Peyer's patch (tissue), 4 donors: ENCODE data around the gene HTATSF1. TPM values are rescaled to one million over a fixed set of nuclear protein-coding genes. Genes with fewer than 3 reads are reported as not detected.

Experiments used
- DNase-seq, 3 donors: peaks; one replicate each; pipeline ENCODE4 v3.0.0-alpha.2; 2017 to 2019
- H3K27ac ChIP-seq, 4 donors: fragments of 200-600 bp; sonication (generic); one replicate each; pipeline ENCODE4 v1.5.1; 2016 to 2019
- H3K27me3 ChIP-seq, 2 donors: fragments of 200-600 bp; sonication (generic); one replicate each; pipeline ENCODE4 v1.5.1; 2019
- H3K36me3 ChIP-seq, 3 donors: fragments of 200-600 bp; sonication (generic); one replicate each; pipeline ENCODE4 v1.5.1; 2016 to 2019
- H3K4me1 ChIP-seq, 4 donors: fragments of 200-600 bp; sonication (generic); one replicate each; pipeline ENCODE4 v1.5.1; 2016 to 2019
- H3K4me3 ChIP-seq, 4 donors: fragments of 200-600 bp; sonication (generic); 1 replicate in 3 of 4; 2 replicates in 1 of 4; pipeline ENCODE4 v1.5.1; 2016 to 2019; ENCODE audit warnings: mild to moderate bottlenecking in 1 of 4
- H3K9me3 ChIP-seq, 4 donors: fragments of 200-600 bp; sonication (generic); one replicate each; pipeline ENCODE4 v1.5.1; 2016 to 2019; ENCODE audit warnings: mild to moderate bottlenecking in 1 of 4
- CTCF ChIP-seq, 6 experiments: fragments of 450-650 bp in 4 of 6; fragments of 200-600 bp in 2 of 6; sonication (generic) in 1 of 6; IDR thresholded peaks; one replicate each; pipeline ENCODE4 v1.5.1; 2017 to 2019; ENCODE audit warnings: antibody characterized with exemption in 6 of 6, mild to moderate bottlenecking in 3 of 6, moderate library complexity in 1 of 6
- POLR2A ChIP-seq, 2 donors: fragments of 450-650 bp; IDR thresholded peaks; one replicate each; pipeline ENCODE4 v1.5.1; 2017; ENCODE audit warnings: antibody characterized with exemption in 2 of 2, mild to moderate bottlenecking in 2 of 2, moderate library complexity in 2 of 2
- small RNA-seq, 2 donors: library from RNA; depleted of rRNA; stranded (forward); fragments of <200 nt; gene quantifications; one replicate each; pipeline ENCODE3, GENCODE V24; 2016
- total RNA-seq, 4 donors: library from RNA; depleted of rRNA; stranded (reverse); fragments of >200 nt; gene quantifications; one replicate each; pipeline ENCODE4 v1.1.0, GENCODE V29; 2016

The HTATSF1 gene
- total RNA-seq, 4 donors from 2014 or later = 25.9 to 45.4 (median 27.9) TPM

GRCh38 chrX:136555694-136556093 is 58.3 kb downstream of the HTATSF1 start:
- Histone ChIP-seq H3K36me3 (no peaks in the 10 kb centered on the region), H3K27me3 (no peaks in the 10 kb centered on the region), H3K4me3 (no peak overlapping the region), H3K9me3 (no peaks in the 10 kb centered on the region), H3K4me1 (no peaks in the 10 kb centered on the region), H3K27ac (no peak overlapping the region)
- DNase-seq = no peak
- TF ChIP-seq CTCF (IDR thresholded peaks at IDR 0.05) (no peak), POLR2A (IDR thresholded peaks at IDR 0.05) (no peak)

Small RNA genes within 50 kb of the gene (small RNA-seq; reads per million reads assigned to genes)
- gene MIR934 = 0 reads per million in 2 donors

Other genes starting within 250 kb of the HTATSF1 start
- gene MAP7D3, start 246.2 kb upstream of the HTATSF1 start, total RNA-seq = 10 to 100 TPM in 1 of 4 donors, 1 to 10 TPM in 3; 1.6 to 18.2 (median 4.7) TPM
- gene ADGRG4, start 196.6 kb upstream of the HTATSF1 start, total RNA-seq = 1 to 10 TPM in 3 of 4 donors, under 1 TPM in 1; 0.83 to 6.1 (median 3.6) TPM
- not detected for gene BRS3, start 9.6 kb upstream of the HTATSF1 start, total RNA-seq
- gene VGLL1, start 34.6 kb downstream of the HTATSF1 start, total RNA-seq = not detected
- under 1 TPM in 1 of 4 donors, not detected in 3; 0.94 TPM for gene CD40LG, start 150.6 kb downstream of the HTATSF1 start, total RNA-seq